ENCODE data around the gene RNF26.

Gene RNF26

DNA sequence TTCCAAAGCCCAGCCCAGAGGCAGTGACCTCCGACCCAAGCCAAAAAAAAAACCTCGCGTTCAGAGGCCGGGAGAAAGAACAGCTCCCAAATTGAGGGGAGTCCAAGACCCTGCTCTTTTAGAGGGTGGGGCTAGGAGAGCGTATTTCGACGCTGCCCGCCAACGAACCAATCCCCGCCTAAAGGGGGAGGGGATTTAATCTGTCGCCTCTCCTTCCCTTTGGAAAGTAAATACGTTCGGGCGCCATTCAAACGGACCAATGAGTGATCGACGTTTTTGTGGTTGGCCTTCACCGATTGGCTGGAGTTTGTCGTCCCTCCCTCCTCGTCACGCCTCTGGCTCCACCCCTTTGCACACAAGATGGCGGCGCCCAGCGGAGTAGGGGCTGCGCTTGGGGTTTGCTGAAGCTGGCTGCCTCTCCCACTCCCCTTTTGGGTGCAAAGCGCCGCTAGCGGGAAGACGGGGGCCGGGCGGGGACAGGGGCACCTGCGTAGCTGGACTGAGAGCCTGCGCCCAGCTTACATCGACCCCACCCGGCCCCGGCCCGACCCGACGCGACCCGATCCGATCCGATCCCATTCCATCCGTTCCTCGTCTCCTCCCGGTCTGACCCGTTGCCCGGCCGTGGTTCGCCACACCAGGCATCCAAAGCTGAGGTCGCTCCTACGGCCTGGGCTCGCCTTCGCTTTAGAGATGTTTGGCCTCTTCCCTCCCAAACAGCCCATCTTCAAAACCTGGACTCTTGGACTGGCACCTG, at the start of gene RNF26:
Gene RNF26 (plus strand): TSS at position 354 of the 757 bp plus-strand sequence. CDS start 596 bp downstream, outside the sequence.
- DNase-seq: peak; percentile 95

DNA sequence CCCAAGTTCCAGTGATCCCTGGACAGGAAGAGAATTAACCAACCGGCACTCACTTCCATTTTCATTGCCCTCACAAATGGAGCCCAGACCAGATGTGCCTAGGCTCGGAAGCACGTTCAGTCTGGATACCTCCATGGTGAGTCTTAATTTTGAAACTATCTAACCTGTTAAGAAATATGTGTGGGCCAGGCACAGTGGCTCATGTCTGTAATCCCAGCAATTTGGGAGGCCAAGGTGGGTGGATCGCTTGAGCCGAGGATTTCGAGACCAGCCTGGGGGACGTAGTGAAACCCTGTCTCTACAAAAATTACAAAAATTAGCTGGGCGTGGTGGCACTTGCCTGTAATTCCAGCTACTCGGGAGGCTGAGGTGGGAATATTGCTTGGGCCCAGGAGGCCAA, 48.9 kb upstream of the RNF26 start:
- no peak for DNase-seq

DNA sequence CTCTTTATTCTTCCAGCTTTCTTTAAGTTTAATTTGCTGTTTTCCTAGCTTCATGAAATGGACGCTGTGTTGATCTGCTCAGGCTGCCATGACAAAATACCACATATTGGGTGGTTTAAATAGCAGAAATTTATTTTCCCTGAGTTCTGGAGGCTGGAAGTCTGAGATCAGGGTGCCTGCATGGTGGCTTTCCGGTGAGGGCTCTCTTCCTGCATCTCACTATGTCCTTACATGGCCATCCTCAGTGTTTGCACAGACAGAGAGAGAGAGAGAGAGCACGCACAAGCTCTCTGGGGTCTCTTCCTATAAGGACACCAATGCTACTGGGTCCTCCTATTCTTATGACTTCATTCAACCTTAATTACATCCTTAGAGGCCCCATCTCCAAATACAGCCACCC, 46.1 kb upstream of the RNF26 start:
- no peak for DNase-seq

DNA sequence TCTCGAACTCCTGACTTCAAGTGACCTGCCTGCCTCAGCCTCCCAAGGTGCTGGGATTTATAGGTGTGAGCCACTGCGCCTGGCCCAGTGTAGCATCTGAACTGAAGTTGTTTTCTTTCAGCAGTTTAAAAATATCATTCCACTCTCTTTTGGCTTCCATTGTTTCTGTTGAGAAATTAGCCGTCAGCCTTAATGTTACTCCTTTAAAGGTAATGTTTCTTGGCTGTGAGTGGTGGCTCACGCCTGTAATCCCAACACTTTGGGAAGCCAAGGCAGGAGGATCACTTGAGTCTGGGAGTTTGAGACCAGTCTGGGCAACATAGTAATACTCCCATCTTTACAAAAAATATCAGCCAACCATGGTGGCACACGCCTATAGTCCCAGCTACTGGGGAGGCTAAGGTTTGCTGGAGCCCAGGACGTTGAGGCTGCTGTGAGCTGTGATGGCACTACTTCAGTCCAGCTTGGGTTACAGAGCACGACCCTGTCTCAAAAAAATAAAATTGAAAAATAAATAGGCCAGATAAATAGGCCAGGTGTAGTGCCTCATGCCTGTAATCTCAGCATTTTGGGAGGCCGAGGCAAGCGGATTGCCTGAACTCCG, 43.3 kb upstream of the RNF26 start:
- DNase-seq: no peak

DNA sequence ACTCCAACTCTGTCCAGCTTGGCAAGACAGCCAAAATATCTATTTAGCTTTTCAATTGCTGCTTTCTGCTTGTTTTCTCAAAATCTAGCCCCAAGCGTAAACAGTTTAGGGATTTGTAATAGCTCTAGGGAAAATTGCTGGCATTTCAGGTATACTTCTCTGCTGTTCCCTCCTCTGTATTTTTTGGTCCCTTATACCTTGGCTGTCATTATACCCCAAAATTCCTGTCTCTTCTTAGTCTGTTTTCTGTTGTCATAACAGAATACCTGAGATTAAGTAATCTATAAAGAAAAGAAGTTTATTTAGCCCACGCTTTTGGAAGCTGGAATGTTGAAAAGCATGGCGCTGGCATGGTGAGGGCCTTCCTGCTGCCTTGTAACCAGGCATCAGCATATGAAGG, 40.9 kb upstream of the RNF26 start:
- DNase-seq: no peak

DNA sequence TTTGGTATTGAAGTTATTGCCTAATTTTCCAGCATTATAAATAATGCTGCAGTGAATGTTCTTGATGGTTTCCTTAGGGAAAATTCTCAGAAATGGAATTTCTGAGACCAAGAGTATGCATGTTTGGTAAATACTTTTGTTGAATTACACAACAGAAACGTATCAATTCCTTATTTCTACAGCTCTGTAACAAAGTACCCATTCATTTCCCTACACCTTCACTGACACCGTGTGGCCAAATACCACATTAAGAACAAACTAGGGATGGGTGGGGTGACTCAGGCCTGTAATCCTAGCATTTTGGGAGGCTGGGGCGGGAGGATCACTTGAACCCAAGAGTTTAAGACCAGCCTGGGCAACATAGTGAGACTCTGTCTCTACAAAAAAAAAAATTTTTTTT, 39.1 kb upstream of the RNF26 start:
- no peak for DNase-seq

DNA sequence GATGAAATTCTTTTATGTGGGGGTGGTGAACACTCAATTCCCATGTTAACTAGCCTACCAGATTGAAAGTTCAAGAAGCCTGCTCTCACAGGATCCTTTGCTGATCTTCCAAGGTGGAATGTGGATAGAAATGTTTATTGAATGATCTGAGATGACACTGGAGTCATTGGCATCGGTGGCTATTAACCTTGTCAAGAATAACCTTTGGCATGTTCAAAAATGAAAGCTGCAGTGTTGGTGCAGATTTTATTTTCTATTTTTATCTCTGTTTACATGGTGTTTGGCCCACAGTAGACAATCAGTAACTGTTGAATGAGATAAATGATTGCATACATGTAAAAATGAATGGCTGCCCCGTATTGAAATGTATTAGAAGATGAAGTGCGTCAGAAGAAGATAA, 36.4 kb upstream of the RNF26 start:
- DNase-seq: no peak

DNA sequence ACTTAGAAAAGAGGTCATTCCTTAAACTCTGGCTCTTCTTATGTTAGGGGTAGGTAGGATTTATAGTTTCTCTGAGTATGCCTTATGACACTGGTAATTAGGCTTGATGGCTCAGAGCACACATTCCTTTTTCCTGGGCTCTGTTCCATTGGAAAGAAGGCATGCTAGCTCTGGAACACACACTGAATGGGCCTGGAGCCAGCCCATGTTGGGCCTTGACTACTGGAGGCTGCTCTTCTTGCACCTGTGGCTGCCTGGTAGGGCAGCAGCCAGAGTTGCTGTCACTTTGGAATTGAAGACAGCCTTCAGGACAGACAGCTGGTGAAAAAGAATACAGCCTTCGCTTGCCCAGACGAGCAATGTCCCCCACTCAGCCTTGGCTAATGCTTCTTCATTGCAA, 35.6 kb upstream of the RNF26 start:
- DNase-seq: no peak

DNA sequence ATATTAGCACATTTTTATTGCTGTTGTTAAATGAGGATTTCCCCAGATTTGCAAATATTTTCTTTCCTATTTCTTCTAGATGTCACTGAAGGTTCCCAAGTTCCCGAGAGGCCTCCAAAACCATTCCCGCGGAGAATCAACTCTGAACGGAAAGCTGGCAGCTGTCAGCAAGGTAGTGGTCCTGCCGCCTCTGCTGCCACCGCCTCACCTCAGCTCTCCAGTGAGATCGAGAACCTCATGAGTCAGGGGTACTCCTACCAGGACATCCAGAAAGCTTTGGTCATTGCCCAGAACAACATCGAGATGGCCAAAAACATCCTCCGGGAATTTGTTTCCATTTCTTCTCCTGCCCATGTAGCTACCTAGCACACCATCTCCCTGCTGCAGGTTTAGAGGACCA, 34.9 kb upstream of the RNF26 start:
- no peak for DNase-seq

DNA sequence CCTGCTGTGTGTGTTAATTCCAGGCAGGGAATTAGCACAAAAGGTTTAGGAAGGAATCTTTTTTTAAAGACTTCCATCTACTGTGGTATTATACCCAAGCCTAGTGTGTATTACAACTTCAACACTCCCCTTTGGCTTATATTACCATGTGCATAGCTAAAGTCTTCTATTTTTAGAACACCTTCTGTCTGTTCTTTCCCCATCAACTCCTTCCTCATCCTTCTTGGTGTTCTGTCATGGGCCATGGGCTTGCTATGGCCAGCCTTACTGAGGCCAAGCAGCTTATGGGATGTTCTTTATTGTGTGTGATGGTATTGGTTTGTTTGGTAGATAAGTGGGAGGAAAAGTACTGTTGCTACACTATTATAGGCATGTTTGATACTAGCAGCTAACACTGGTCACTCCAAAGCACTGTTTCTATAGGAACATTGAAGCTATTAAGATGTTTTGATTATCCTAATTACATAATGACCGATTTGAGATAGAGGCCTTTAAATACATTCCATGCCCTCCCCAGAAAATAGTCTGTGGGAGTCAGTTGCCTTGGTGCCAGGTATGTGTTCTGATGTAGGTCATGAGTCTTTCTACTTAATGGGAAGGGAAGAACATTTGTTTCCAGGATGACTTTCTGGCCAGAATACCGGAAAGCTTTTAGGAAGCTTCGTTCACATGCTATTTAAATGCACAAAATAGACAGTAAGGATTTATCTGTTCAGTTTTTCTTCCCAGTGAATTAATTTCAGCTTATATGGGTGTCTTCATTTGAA, 33.9 kb upstream of the RNF26 start:
- DNase-seq: peak; percentile 6

DNA sequence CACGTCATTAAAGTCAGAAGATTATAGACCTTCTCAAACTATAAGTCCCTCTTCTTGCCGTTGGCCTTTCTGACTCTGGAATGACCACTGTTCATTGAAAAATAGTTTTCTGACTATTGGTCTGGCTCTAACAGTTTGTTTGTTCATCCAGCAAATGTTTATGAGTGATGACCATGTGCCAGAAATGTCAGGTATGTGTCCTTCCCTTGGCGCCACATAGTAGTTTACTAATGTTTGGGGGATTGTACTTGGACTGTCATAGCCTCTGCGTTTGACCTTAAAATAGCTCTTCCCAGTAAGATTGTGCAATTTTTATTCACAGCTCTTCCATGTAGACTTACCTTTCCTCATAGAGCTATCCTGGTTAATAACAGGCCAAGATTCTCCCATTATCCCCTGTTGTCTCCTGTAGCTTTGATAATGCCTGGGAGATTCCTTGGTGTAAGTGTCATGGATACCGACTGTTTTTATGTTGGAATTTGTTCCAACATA, 31.1 kb upstream of the RNF26 start:
- DNase-seq: no peak

DNA sequence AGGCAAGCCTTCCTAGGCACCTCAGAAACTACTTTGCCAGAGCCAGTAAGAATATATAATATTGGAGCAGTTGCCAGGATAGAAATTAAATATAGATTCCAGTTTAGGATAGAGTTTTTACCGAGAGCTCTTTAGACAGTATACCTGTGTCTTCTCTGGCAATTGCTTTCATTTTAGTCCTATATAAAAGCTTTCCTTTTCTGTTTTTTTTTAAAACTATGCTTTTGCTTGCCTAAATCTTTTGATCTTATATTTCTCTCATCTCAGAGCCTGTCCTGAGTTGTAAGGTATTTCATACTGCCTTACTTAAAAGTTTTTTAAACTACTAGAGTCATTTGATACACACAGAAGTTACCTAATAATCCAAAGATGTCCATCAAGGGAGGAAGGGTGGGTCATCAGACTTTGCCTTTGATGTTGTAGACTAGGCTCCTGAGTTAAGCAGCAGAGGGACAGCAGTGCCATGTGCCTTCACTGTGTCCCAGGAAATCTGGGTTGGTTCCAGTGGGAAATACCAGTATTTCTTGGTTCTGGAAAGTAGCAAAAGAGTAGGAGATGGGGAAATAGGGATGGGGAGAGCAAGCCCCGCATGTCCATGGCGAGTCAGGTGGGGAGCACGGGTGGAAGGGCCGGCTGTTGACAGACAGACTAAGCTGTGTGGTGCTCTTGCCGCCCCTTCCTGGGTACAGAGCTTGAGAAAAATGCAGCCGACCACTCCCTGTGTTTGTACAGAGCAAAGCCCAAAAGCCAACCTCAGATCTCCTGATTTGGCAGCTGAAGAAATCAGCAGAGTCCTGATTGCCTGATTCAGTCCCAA, 28.6 kb upstream of the RNF26 start:
- DNase-seq: no peak

DNA sequence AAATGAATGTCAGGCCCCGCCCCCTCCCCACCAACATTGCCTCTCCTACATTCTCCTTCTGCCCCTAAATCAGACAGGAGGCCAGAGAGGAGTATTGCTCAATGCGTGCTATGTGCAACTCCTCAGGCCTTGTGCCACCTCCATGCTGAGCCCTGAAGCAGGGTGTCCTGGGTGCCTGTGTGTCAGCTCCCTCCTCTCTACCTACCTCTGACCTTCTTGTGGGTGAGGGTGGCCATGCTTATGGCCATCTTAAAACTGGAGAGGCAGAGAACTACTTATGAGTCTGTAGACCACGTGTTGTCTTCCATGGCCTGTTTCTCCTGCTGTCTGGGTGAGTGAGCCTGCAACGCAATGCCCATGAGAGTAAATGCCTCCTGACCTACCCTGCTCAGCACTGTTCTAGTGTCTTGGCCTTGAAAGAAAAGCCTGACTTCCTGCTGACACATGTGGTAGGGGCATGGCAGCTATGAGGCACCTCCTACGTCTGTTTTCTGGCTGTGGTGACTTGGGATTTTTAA, 27.9 kb upstream of the RNF26 start:
- no peak for DNase-seq

DNA sequence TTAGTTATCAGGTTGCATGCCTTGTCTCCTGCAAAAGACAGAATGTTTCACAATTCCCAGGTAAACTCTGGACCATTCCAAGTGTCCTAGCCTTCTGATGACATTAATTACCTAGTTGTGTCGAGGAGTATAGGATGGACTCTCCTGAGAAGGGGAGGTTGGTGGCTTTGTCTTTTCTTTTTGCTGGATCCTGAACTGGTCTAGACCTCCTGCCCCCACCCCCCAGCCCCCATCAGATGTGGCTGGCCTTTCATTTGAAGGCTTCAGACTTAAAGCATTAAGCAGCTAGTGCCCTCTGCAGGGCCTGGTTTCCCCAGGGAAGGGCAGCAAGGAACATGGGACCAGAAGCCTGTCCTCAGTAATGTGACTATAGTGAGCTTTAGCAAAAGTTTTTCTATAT, 27.1 kb upstream of the RNF26 start:
- DNase-seq: no peak

DNA sequence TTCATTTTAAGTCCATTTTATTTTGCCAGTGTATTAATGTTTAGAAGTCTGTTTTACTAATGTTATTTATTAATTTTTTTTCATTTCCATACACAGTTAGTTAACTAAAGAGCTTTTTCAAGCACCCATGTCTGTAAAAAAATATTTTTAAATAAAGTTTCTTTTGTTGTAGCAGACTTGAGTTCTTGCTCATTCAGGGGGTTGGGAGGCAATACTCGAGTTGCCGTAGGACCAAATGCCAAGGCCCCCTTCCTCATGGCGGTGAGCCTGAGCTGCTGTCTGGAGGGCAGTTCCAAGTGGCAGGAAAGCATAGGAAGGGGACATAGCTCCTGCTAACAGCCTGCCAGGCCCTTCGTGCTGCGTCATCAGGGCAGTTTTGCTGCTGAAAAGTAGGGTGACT, 26.4 kb upstream of the RNF26 start:
- no peak for DNase-seq

DNA sequence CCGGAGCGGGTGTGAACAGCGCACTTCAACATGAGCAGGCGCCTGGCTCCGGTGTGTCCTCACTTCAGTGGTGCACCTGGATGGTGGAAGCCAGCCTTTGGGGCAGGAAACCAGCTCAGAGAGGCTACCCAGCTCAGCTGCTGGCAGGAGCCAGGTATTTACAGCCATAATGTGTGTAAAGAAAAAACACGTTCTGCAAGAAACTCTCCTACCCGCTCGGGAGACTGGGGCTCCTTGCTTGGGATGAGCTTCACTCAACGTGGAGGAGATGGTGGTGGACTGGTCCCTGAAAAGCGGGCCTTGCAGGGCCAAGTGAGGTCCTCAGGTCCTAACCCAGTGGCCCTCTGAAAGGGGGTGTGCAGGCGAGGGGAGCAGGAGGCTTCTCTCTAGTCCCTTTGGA, 24.9 kb upstream of the RNF26 start:
- no peak for DNase-seq

DNA sequence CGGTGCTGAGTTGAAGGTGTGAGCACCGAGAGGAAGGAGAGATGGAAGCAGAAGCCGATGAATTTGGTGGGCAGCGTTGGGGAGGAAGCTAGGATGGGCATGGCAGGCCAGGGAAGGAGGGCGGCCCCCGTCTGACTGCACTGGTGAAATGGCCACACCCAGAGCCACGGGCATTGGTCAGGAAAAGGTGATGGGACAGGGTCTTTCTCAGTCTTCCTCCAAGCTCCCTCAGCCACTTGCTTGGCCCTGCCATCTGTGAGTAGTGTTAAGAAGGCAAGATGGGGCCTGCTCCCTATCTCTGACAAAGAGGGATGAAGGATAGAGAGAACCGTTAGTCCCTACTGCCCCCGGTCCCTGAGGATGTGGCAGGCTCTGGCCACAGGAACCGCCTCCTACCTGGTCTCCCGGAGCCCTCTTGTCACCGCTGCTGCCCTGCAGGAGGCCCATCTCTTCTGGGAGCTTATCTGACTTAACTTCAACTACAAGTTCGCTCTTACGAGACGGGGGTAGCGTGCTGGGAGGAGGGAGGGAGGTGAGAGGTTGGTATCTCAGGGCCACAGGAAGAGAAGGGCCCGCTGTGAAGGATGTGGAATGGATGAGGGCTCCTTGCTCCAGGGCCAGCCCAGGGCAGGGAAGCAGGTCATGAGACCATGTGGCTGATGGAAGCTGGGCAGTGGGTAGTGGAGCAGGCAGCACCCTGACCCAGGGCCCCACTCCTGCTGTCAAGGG, 24.2 kb upstream of the RNF26 start:
- DNase-seq: no peak

DNA sequence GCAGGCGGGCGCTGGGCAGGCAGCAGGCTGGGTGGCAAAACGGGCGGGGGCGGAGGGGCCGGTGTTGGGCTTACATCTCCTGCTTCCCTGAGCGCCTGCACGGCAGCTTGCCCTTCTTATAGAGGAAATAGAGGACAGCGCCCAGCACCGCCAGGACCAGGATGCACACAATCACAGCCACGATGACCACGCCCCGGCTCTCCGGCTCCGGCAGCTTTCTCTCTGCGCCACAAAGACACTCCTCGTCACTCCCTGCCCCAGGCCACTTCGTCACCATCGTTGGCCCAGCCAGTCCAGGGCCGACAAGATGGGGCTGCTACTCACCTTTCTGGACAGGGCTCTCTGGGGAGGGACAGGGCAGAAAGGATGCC, 23.7 kb upstream of the RNF26 start:
- no peak for DNase-seq

DNA sequence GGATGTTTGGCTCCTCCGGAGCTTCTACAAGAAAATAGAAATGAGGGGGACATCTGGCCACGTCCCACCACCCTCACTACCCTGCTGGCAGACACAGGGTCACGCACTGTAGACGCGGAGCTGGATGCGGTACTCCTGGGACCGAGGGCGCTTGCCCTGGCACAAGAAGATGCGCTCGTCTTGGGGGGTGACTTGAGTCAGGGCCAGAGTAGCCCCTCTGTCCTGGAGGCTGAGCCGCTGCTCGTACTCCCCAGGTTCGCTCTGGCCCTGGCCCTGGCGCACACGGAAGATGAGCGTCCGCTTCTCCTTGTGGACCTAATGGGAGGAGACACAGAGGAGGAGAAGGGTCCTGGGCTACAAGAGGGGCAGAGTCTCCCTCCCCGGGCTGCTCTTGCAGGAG, 19.6 kb upstream of the RNF26 start:
- DNase-seq: no peak

DNA sequence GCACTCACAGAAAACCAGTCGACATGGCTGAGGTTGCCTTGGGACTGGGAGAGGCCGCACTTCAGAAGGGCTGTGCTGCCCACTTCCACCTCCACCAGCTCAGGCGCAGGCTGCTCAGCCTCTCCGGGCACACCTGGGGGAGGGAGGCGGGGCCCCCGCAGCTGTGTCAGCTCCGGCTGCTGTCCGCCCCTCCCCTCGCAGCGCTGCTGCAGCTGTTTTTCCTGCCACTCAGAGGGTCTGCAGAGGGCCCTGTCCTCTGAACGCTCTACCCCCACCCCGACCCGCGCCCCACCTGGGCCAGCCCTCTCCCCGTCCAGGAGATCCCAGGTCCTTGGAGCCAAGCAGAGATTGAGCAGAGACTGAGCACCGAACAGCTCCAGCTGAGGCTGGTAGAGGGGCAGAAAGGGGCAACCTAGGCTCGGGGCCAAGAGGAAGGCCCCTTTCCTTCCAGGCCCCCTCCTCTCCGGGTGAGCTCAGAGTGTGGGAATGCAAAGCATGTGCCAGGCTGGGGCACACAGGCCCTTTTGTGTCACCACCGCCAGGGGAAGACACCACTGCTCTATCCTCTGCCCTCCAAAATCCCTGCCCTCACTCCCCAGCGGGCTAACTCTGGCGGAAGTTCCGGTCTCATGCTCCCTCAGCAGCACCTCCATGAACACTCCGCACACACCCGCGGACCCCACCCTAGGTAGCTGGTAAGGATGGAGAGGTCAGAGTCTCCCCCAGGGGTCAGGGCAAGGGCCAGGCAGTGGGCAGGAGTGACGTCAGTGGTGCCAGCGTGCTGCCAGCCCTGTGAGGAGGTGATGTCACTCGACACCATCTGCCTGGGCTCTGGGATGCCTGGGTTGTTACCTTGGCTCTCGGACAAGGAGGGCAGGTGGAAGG, 19.0 kb upstream of the RNF26 start:
- DNase-seq: peak; percentile 39

Measured in NCI-H2171 treated with DMSO at 0.1 percent for 48 hours (cell line).